Astrocyte (in vitro differentiated cells and primary cell): Measurements from ENCODE around the gene C2CD2.

Experiments
- EZH2 ChIP-seq: IDR thresholded peaks from 2 replicates; pipeline ENCODE4 v1.6.1; 2012; ENCODE audit warnings: mild to moderate bottlenecking, low read length, inconsistent platforms; ENCODE audit not compliant: insufficient read depth
- TF ChIP-seq, protein P1 (sequence below): IDR thresholded peaks from 2 replicates; pipeline ENCODE4 v1.5.1; 2011; ENCODE audit warnings: low read depth, mild to moderate bottlenecking, inconsistent platforms, low read length, moderate library complexity; ENCODE audit not compliant: insufficient read depth

DNA sequence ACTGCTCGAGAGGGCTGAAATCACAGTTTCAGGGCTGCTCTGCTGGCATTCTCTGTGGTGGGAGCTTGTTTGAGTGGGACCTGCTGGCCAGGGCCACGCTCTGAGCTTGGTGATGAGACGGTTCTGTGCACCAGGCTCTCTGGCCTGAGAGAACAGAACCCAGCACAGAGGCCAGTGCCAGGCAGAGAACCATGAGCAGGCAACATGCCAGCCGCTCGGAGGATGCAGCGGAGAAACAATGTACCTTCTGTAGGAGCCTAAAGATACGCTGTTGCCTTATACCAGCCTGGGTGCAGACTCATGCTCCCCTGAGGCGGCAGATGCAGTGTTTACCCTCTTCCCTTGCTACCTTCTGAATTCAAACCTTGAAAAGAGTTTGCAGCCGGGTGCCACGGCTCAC is 10.0 kb downstream of the C2CD2 start:
- TF ChIP-seq, protein P1, sequence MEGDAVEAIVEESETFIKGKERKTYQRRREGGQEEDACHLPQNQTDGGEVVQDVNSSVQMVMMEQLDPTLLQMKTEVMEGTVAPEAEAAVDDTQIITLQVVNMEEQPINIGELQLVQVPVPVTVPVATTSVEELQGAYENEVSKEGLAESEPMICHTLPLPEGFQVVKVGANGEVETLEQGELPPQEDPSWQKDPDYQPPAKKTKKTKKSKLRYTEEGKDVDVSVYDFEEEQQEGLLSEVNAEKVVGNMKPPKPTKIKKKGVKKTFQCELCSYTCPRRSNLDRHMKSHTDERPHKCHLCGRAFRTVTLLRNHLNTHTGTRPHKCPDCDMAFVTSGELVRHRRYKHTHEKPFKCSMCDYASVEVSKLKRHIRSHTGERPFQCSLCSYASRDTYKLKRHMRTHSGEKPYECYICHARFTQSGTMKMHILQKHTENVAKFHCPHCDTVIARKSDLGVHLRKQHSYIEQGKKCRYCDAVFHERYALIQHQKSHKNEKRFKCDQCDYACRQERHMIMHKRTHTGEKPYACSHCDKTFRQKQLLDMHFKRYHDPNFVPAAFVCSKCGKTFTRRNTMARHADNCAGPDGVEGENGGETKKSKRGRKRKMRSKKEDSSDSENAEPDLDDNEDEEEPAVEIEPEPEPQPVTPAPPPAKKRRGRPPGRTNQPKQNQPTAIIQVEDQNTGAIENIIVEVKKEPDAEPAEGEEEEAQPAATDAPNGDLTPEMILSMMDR: no peak
- no peak for TF ChIP-seq EZH2
